ENCODE measurements around the gene FGF19. TPM values are rescaled to one million over a fixed set of nuclear protein-coding genes. Genes with fewer than 3 reads are reported as not detected.

Gene FGF19
- total RNA-seq, 1 experiment from 2014 or later: 17.6 TPM

GRCh38 chr11:69730500-69730899, 26.7 kb upstream of the FGF19 start:
- no peak for ATAC-seq

DNA sequence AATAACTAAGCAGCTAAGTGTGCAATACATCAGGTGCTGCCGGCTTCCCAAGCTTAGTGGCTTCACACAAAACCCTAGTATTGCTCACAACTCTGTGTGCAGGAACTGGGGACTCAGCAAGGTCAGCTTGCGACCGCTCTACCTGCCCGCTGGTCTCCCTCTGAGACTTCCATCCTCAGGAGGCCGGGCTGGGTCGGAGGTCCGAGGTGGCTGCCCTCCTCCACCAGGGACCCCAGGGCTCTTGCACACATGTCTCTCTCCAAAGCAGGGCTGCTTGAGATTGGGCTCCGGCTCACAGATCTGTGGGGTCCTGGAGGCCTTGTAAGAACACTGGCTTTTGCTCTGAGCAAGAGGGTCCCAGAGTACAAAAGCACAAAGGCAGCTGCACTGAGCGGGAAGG, 25.4 kb upstream of the FGF19 start:
- TF ChIP-seq RELA (CRISPR knock-in tag; IDR thresholded peaks at IDR 0.05; ENCODE audit: borderline replicate concordance): no peak
- TF ChIP-seq GRHL2 (CRISPR knock-in tag; IDR thresholded peaks at IDR 0.05; ENCODE audit: insufficient replicate concordance, severe bottlenecking): no peak
- TF ChIP-seq, protein P1, sequence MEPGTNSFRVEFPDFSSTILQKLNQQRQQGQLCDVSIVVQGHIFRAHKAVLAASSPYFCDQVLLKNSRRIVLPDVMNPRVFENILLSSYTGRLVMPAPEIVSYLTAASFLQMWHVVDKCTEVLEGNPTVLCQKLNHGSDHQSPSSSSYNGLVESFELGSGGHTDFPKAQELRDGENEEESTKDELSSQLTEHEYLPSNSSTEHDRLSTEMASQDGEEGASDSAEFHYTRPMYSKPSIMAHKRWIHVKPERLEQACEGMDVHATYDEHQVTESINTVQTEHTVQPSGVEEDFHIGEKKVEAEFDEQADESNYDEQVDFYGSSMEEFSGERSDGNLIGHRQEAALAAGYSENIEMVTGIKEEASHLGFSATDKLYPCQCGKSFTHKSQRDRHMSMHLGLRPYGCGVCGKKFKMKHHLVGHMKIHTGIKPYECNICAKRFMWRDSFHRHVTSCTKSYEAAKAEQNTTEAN (CRISPR knock-in tag; IDR thresholded peaks at IDR 0.05): no peak
- TF ChIP-seq ZNF423 (CRISPR knock-in tag; IDR thresholded peaks at IDR 0.05): no peak
- TF ChIP-seq ZNF219 (CRISPR knock-in tag; IDR thresholded peaks at IDR 0.05; ENCODE audit: borderline replicate concordance): no peak
- no peak for TF ChIP-seq KAT7 (CRISPR knock-in tag; IDR thresholded peaks at IDR 0.05; ENCODE audit: borderline replicate concordance)
- POLR2A ChIA-PET: no interaction called here
- Mint-ChIP-seq H3K4me1 (peaks cover 10% of the 10 kb centered on the region), H3K27me3 (ENCODE audit: low read depth) (peaks cover 6% of the 10 kb centered on the region; the same call in 1 of the 2 replicates), H3K36me3 (peaks cover 3% of the 10 kb centered on the region), H3K9me3 (peaks cover 12% of the 10 kb centered on the region), H3K27ac (no peak overlapping the region), H3K4me3 (no peak overlapping the region)
- DNase-seq (ENCODE audit: low spot score): no peak
- CTCF ChIA-PET: interaction anchor here (0.9 to 1.8 kb wide), 3 partner anchors 11 to 160 kb away, joined by 3 to 7 read pairs (median 4); no protein-coding TSS in a partner anchor
- no peak for ATAC-seq

More at GRCh38 chr11:69730500-69730899, 26.7 kb upstream of the FGF19 start:
- no peak for DNase-seq (ENCODE audit: low spot score)
- CTCF ChIA-PET: no interaction called here
- POLR2A ChIA-PET: no interaction called here
- TF ChIP-seq, protein P2, sequence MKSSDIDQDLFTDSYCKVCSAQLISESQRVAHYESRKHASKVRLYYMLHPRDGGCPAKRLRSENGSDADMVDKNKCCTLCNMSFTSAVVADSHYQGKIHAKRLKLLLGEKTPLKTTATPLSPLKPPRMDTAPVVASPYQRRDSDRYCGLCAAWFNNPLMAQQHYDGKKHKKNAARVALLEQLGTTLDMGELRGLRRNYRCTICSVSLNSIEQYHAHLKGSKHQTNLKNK (CRISPR knock-in tag; IDR thresholded peaks at IDR 0.05): no peak
- TF ChIP-seq, protein P1 (CRISPR knock-in tag; IDR thresholded peaks at IDR 0.05): no peak
- TF ChIP-seq ZNF423 (CRISPR knock-in tag; IDR thresholded peaks at IDR 0.05) (no peak), ZNF281 (CRISPR knock-in tag; IDR thresholded peaks at IDR 0.05) (no peak), ETV6 (CRISPR knock-in tag; IDR thresholded peaks at IDR 0.05) (no peak), SMAD3 (CRISPR knock-in tag; IDR thresholded peaks at IDR 0.05; ENCODE audit: borderline replicate concordance) (no peak), FOXJ3 (CRISPR knock-in tag; IDR thresholded peaks at IDR 0.05; ENCODE audit: borderline replicate concordance) (no peak), ZNF138 (CRISPR knock-in tag; conservative IDR thresholded peaks at IDR 0.05) (no peak), NR3C1 (CRISPR knock-in tag; conservative IDR thresholded peaks at IDR 0.05; ENCODE audit: low read depth) (no peak), HMGA2 (CRISPR knock-in tag; IDR thresholded peaks at IDR 0.05) (no peak)
- TF ChIP-seq, protein P3, sequence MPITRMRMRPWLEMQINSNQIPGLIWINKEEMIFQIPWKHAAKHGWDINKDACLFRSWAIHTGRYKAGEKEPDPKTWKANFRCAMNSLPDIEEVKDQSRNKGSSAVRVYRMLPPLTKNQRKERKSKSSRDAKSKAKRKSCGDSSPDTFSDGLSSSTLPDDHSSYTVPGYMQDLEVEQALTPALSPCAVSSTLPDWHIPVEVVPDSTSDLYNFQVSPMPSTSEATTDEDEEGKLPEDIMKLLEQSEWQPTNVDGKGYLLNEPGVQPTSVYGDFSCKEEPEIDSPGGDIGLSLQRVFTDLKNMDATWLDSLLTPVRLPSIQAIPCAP (CRISPR knock-in tag; IDR thresholded peaks at IDR 0.05): no peak
- TF ChIP-seq, protein P4, sequence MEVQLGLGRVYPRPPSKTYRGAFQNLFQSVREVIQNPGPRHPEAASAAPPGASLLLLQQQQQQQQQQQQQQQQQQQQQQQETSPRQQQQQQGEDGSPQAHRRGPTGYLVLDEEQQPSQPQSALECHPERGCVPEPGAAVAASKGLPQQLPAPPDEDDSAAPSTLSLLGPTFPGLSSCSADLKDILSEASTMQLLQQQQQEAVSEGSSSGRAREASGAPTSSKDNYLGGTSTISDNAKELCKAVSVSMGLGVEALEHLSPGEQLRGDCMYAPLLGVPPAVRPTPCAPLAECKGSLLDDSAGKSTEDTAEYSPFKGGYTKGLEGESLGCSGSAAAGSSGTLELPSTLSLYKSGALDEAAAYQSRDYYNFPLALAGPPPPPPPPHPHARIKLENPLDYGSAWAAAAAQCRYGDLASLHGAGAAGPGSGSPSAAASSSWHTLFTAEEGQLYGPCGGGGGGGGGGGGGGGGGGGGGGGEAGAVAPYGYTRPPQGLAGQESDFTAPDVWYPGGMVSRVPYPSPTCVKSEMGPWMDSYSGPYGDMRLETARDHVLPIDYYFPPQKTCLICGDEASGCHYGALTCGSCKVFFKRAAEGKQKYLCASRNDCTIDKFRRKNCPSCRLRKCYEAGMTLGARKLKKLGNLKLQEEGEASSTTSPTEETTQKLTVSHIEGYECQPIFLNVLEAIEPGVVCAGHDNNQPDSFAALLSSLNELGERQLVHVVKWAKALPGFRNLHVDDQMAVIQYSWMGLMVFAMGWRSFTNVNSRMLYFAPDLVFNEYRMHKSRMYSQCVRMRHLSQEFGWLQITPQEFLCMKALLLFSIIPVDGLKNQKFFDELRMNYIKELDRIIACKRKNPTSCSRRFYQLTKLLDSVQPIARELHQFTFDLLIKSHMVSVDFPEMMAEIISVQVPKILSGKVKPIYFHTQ (CRISPR knock-in tag; IDR thresholded peaks at IDR 0.05): no peak
- Mint-ChIP-seq H3K36me3 (peaks cover 9% of the 10 kb centered on the region), H3K27ac (no peak overlapping the region), H3K9me3 (peaks cover 20% of the 10 kb centered on the region), H3K4me1 (peaks cover 10% of the 10 kb centered on the region), H3K27me3 (ENCODE audit: low read depth) (peaks cover 14% of the 10 kb centered on the region), H3K4me3 (no peak overlapping the region)

All from WTC11 (cell line).